ENCODE measurements around the gene ITGB2.
A peak's percentile ranks its signal among the peaks of the same experiment; 100 is the strongest.
"Not testable (repeated sequence)": the region's sequence is repeated elsewhere in the genome, so short reads cannot be mapped to it uniquely, and the experiment has no call there.

ITGB2 gene

GRCh38 chr21:44886113-44887075 lies 34.3 kb downstream of the ITGB2 start:
- TF ChIP-seq CTCF (conservative IDR thresholded peaks at IDR 0.05; ENCODE audit: low read length): no peak
- DNase-seq (ENCODE audit: low read depth): no peak
- H3K4me3 ChIP-seq (ENCODE audit: low read length): no peak overlapping the region

- DNase-seq (ENCODE audit: low read depth): no peak
- H3K4me3 ChIP-seq (ENCODE audit: low read length): no peak overlapping the region
- no peak for TF ChIP-seq CTCF (conservative IDR thresholded peaks at IDR 0.05; ENCODE audit: low read length)
These were observed 35.1 kb downstream of the ITGB2 start for GRCh38 chr21:44885615-44886014.

GRCh38 chr21:44884097-44884496 lies 36.6 kb downstream of the ITGB2 start:
- no peak for DNase-seq (ENCODE audit: low read depth)
- no peak for TF ChIP-seq CTCF (conservative IDR thresholded peaks at IDR 0.05; ENCODE audit: low read length)
- no peak overlapping the region for H3K4me3 ChIP-seq (ENCODE audit: low read length)

- no peak for TF ChIP-seq CTCF (conservative IDR thresholded peaks at IDR 0.05; ENCODE audit: low read length)
- H3K4me3 ChIP-seq (ENCODE audit: low read length): no peak overlapping the region
- DNase-seq (ENCODE audit: low read depth): no peak
These were observed 37.4 kb downstream of the ITGB2 start for GRCh38 chr21:44883250-44883649.

- no peak overlapping the region for H3K4me3 ChIP-seq (ENCODE audit: low read length)
- DNase-seq (ENCODE audit: low read depth): peak; percentile 83
- TF ChIP-seq CTCF (conservative IDR thresholded peaks at IDR 0.05; ENCODE audit: low read length): no peak
These were observed 39.4 kb downstream of the ITGB2 start for GRCh38 chr21:44881198-44881872.

GRCh38 chr21:44880405-44881197 lies 40.1 kb downstream of the ITGB2 start:
- no peak for TF ChIP-seq CTCF (conservative IDR thresholded peaks at IDR 0.05; ENCODE audit: low read length)

GRCh38 chr21:44879238-44879637 lies 41.5 kb downstream of the ITGB2 start:
- DNase-seq (ENCODE audit: low read depth); H3K4me3 ChIP-seq (ENCODE audit: low read length): not testable (repeated sequence)

More at GRCh38 chr21:44880405-44881197, 40.1 kb downstream of the ITGB2 start:
- no peak overlapping the region for H3K4me3 ChIP-seq (ENCODE audit: low read length)
- peak; percentile 73 for DNase-seq (ENCODE audit: low read depth)

Data from AG10803 (cell line).